B cell (primary cell): ENCODE measurements around the gene LDB3. TPM values are rescaled to one million over a fixed set of nuclear protein-coding genes. Genes with fewer than 3 reads are reported as not detected.

Source experiments
- ATAC-seq: fragments of 200-7000 bp; cut with Tn5 transposase; one replicate; pipeline ENCODE4 v1.10.0; 2021; ENCODE audit warnings: low read depth, mild to moderate bottlenecking, moderate number of reproducible peaks, moderate library complexity
- CTCF ChIA-PET: fragments of 350-600 bp; sonication (Branson Sonifier 250); formaldehyde crosslinking; loops from one replicate; lab custom pipeline; 2021; ENCODE audit warnings: antibody characterized with exemption, inconsistent platforms; lab: Charles Lee
- POLR2A ChIA-PET: fragments of 350-600 bp; sonication (Branson Sonifier 250); formaldehyde crosslinking; loops from one replicate; lab custom pipeline; 2021; ENCODE audit warnings: antibody characterized with exemption; lab: Charles Lee
- DNase-seq: peaks from one replicate; pipeline ENCODE4 v3.0.0; 2013
- H2AFZ ChIP-seq: 2 replicates; pipeline ENCODE4 v1.6.1; 2012; ENCODE audit warnings: mild to moderate bottlenecking, low read depth, low read length; ENCODE audit not compliant: insufficient read depth, poor library complexity, severe bottlenecking
- H3K27ac ChIP-seq, 2 donors: 1 replicate in 1 of 2; 2 replicates in 1 of 2; pipeline ENCODE4 v1.5.1; 2012 to 2013; ENCODE audit warnings: low read length in 2 of 2, mild to moderate bottlenecking in 2 of 2, moderate library complexity in 1 of 2
- H3K27me3 ChIP-seq, 4 experiments: fragments of 200-600 bp in 1 of 4; sonication (generic) in 1 of 4; replicated peaks in 1 of 4; 1 replicate in 2 of 4; 2 replicates in 2 of 4; pipeline versions ENCODE4 v1.6.1 to v1.7.0; 2013 to 2016; ENCODE audit warnings: low read length in 3 of 4, mild to moderate bottlenecking in 2 of 4, mixed read lengths in 1 of 4, moderate library complexity in 1 of 4; ENCODE audit not compliant: insufficient read depth in 4 of 4, control insufficient read depth in 3 of 4; ENCODE audit errors: control extremely low read depth in 1 of 4
- H3K36me3 ChIP-seq, 2 experiments: replicated peaks in 1 of 2; 1 replicate in 1 of 2; 2 replicates in 1 of 2; pipeline versions ENCODE4 v1.6.1 to v1.7.1; 2013; ENCODE audit warnings: low read length in 1 of 2; ENCODE audit not compliant: insufficient read depth in 2 of 2, control insufficient read depth in 1 of 2; ENCODE audit errors: control extremely low read depth in 1 of 2, extremely low read depth in 1 of 2
- H3K4me1 ChIP-seq, 2 donors: fragments of 200-600 bp in 1 of 2; sonication (generic) in 1 of 2; 1 replicate in 1 of 2; 2 replicates in 1 of 2; pipeline versions ENCODE4 v1.5.1 to v1.6.1; 2013 to 2017; ENCODE audit warnings: low read length in 2 of 2; ENCODE audit not compliant: control insufficient read depth in 2 of 2, insufficient read depth in 2 of 2
- H3K4me2 ChIP-seq: replicated peaks from 2 replicates; pipeline ENCODE3; 2012; ENCODE audit warnings: mild to moderate bottlenecking, low read depth, low read length; ENCODE audit not compliant: poor library complexity, severe bottlenecking
- H3K4me3 ChIP-seq, 5 experiments: fragments of 200-600 bp in 1 of 5; sonication (generic) in 1 of 5; 1 replicate in 3 of 5; 2 replicates in 2 of 5; pipeline versions ENCODE4 v1.5.1 to v1.7.0; 2011 to 2016; ENCODE audit warnings: low read length in 4 of 5, mild to moderate bottlenecking in 4 of 5, low read depth in 2 of 5, control low read depth in 1 of 5, moderate library complexity in 1 of 5; ENCODE audit not compliant: insufficient read depth in 1 of 5; ENCODE audit errors: control extremely low read depth in 1 of 5, extremely low read depth in 1 of 5
- H3K79me2 ChIP-seq: fragments of 200-600 bp; sonication (generic); one replicate; pipeline ENCODE4 v1.6.0; 2016; ENCODE audit warnings: low read length; ENCODE audit not compliant: control insufficient read depth, insufficient read depth
- H3K9ac ChIP-seq: fragments of 200-600 bp; sonication (generic); 2 replicates; pipeline ENCODE4 v1.6.1; 2017; ENCODE audit warnings: mild to moderate bottlenecking, low read length, moderate library complexity
- H3K9me3 ChIP-seq, 3 donors: one replicate each; pipeline versions ENCODE4 v1.6.1 to v1.7.1; 2013; ENCODE audit warnings: low read length in 2 of 3; ENCODE audit not compliant: control insufficient read depth in 2 of 3, insufficient read depth in 1 of 3; ENCODE audit errors: control extremely low read depth in 1 of 3
- H4K20me1 ChIP-seq: 2 replicates; pipeline ENCODE4 v1.6.0; 2012; ENCODE audit warnings: mild to moderate bottlenecking, low read length; ENCODE audit not compliant: insufficient read depth, control insufficient read depth, poor library complexity, severe bottlenecking
- H3K27ac Mint-ChIP-seq: one replicate; pipeline ENCODE4 v1.8.0; 2021; ENCODE audit warnings: mixed read lengths
- H3K27me3 Mint-ChIP-seq: one replicate; pipeline ENCODE4 v1.8.0; 2021; ENCODE audit warnings: mixed read lengths
- H3K4me1 Mint-ChIP-seq: one replicate; pipeline ENCODE4 v1.8.0; 2021; ENCODE audit warnings: mixed read lengths
- H3K4me3 Mint-ChIP-seq: one replicate; pipeline ENCODE4 v1.8.0; 2021; ENCODE audit warnings: mixed read lengths
- H3K9me3 Mint-ChIP-seq: one replicate; pipeline ENCODE4 v1.8.0; 2022; ENCODE audit warnings: mixed read lengths; ENCODE audit not compliant: insufficient read depth
- EZH2 ChIP-seq: IDR thresholded peaks from 2 replicates; pipeline ENCODE4 v1.6.1; 2012; ENCODE audit warnings: borderline replicate concordance, low read depth, mild to moderate bottlenecking, moderate library complexity, low read length; ENCODE audit not compliant: insufficient read depth, poor library complexity, severe bottlenecking
- WGBS: methylation state at CpG from one replicate; pipeline ENCODE4 v1.1.5; 2013; ENCODE audit warnings: missing lambda C conversion rate; ENCODE audit not compliant: insufficient coverage; 5-methylcytosine and 5-hydroxymethylcytosine counted together
- intact Hi-C: fragments of 100-400 bp; cut with micrococcal nuclease; formaldehyde crosslinking; loops from one replicate; pipeline ENCODE4 v1.10.0; 2022
- polyA plus RNA-seq: library from polyadenylated mRNA; depleted of rRNA; stranded (reverse); fragments of >200 nt; gene quantifications from 2 replicates; pipeline ENCODE4 v1.2.3, GENCODE V29; 2012
- total RNA-seq, 2 donors: library from RNA; stranded (reverse); fragments of 120-200 nt in 1 of 2; gene quantifications; 1 replicate in 1 of 2; 2 replicates in 1 of 2; pipeline versions ENCODE4 v1.2.3 to v1.2.4, GENCODE V29; 2013 to 2022
- TF ChIP-seq, protein P1 (sequence below): fragments of 200-600 bp; IDR thresholded peaks from one replicate; pipeline ENCODE4 v1.8.0; 2022; ENCODE audit warnings: antibody characterized with exemption, mild to moderate bottlenecking

LDB3 gene
- total and polyA plus RNA-seq, 2 donors (not counting 1 experiment from before 2014, with no cell fraction given) = 0.01 to 0.07 TPM

DNA sequence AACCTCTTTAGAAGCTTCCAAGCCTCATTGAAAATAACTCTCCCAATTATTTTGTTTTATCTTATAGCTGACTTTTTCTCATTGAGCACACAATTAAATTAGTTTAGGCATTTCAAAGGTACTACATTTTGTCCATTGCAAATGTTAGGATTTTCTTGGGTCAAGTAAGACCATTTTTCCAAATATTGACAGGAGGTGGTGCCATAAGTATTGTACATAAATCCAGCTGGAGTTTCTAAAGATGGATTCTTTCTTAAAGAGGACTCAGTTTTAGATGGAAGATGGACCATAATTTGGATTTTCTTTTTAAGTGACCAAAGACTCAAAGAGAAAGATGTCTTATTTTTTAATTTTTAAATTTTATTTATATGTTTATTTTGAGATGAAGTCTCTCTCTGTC, 26.3 kb upstream of the LDB3 start:
- Histone ChIP-seq H3K4me3 (no peak overlapping the region), H3K79me2 (no peaks in the 10 kb centered on the region), H4K20me1 (no peaks in the 10 kb centered on the region), H3K4me2 (no peak overlapping the region), H3K4me1 (peaks cover 0 to 7% of the 10 kb centered on the region in 2 donors), H3K9ac (no peak overlapping the region), H3K9me3 (peaks cover 1 to 4% (median 4%) of the 10 kb centered on the region in 3 donors), H3K27me3 (no peaks in the 10 kb centered on the region), H3K27ac (no peak overlapping the region), H3K36me3 (no peaks in the 10 kb centered on the region), H2AFZ (no peak overlapping the region)
- H3K4me3 Mint-ChIP-seq = no peak overlapping the region
- intact Hi-C loops = no loop called here
- TF ChIP-seq, protein P1, sequence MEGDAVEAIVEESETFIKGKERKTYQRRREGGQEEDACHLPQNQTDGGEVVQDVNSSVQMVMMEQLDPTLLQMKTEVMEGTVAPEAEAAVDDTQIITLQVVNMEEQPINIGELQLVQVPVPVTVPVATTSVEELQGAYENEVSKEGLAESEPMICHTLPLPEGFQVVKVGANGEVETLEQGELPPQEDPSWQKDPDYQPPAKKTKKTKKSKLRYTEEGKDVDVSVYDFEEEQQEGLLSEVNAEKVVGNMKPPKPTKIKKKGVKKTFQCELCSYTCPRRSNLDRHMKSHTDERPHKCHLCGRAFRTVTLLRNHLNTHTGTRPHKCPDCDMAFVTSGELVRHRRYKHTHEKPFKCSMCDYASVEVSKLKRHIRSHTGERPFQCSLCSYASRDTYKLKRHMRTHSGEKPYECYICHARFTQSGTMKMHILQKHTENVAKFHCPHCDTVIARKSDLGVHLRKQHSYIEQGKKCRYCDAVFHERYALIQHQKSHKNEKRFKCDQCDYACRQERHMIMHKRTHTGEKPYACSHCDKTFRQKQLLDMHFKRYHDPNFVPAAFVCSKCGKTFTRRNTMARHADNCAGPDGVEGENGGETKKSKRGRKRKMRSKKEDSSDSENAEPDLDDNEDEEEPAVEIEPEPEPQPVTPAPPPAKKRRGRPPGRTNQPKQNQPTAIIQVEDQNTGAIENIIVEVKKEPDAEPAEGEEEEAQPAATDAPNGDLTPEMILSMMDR = no peak
- TF ChIP-seq EZH2 = no peak
- H3K27me3 Mint-ChIP-seq = peaks cover 13% of the 10 kb centered on the region
- DNase-seq (no peak), ATAC-seq (no peak)
- peaks cover 13% of the 10 kb centered on the region for H3K4me1 Mint-ChIP-seq
- CTCF ChIA-PET = interaction anchor here (1.6 kb wide), 1 partner anchor 256 kb away, joined by 3 read pairs; no protein-coding TSS in a partner anchor
- POLR2A ChIA-PET = no interaction called here
- no peak overlapping the region for H3K27ac Mint-ChIP-seq
- H3K9me3 Mint-ChIP-seq = no peaks in the 10 kb centered on the region

DNA sequence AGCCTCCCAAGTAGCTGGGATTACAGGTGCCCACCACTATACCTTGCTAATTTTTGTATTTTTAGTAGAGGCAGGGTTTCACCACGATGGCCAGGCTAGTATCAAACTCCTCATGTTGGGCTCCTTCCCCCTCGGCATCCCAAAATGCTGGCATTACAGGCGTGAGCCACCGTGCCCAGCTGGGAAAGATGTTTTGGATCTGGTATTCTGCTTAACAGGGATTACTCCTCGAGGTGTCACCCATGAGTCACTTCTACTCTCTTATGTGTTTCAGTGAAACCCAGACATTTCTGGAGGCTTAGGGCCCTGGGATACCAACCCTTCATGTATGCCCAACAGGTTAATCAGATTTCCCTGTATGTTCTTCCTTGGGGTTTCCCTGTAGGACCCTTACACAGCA, 25.8 kb upstream of the LDB3 start:
- no peak for ATAC-seq
- no peak for DNase-seq
- Histone ChIP-seq H3K4me3 (no peak overlapping the region), H3K4me2 (no peak overlapping the region), H3K36me3 (no peaks in the 10 kb centered on the region), H4K20me1 (no peaks in the 10 kb centered on the region), H3K27me3 (no peaks in the 10 kb centered on the region), H3K27ac (no peak overlapping the region), H3K9me3 (peaks cover 1 to 4% (median 4%) of the 10 kb centered on the region in 3 donors), H2AFZ (no peak overlapping the region), H3K9ac (no peak overlapping the region), H3K4me1 (peaks cover 0 to 7% of the 10 kb centered on the region in 2 donors), H3K79me2 (no peaks in the 10 kb centered on the region)
- peaks cover 13% of the 10 kb centered on the region for H3K4me1 Mint-ChIP-seq
- no peaks in the 10 kb centered on the region for H3K9me3 Mint-ChIP-seq
- 85% methylated on average over 3 of the region's 5 CpGs for WGBS
- TF ChIP-seq EZH2 = no peak
- TF ChIP-seq, protein P1 = no peak
- H3K4me3 Mint-ChIP-seq = no peak overlapping the region
- ChIA-PET CTCF (interaction anchor here (0.6 kb wide), 1 partner anchor 45 kb away, joined by 3 read pairs; no protein-coding TSS in a partner anchor), POLR2A (no interaction called here)
- H3K27me3 Mint-ChIP-seq = peaks cover 11% of the 10 kb centered on the region
- no peak overlapping the region for H3K27ac Mint-ChIP-seq
- intact Hi-C loops = no loop called here
